ENCODE results near the gene OPALIN. TPM values are rescaled to one million over a fixed set of nuclear protein-coding genes. Genes with fewer than 3 reads are reported as not detected.

The OPALIN gene
- total and polyA plus RNA-seq, 2 donors (not counting 3 experiments of a cell fraction or from before 2014, with no cell fraction given): not detected

DNA sequence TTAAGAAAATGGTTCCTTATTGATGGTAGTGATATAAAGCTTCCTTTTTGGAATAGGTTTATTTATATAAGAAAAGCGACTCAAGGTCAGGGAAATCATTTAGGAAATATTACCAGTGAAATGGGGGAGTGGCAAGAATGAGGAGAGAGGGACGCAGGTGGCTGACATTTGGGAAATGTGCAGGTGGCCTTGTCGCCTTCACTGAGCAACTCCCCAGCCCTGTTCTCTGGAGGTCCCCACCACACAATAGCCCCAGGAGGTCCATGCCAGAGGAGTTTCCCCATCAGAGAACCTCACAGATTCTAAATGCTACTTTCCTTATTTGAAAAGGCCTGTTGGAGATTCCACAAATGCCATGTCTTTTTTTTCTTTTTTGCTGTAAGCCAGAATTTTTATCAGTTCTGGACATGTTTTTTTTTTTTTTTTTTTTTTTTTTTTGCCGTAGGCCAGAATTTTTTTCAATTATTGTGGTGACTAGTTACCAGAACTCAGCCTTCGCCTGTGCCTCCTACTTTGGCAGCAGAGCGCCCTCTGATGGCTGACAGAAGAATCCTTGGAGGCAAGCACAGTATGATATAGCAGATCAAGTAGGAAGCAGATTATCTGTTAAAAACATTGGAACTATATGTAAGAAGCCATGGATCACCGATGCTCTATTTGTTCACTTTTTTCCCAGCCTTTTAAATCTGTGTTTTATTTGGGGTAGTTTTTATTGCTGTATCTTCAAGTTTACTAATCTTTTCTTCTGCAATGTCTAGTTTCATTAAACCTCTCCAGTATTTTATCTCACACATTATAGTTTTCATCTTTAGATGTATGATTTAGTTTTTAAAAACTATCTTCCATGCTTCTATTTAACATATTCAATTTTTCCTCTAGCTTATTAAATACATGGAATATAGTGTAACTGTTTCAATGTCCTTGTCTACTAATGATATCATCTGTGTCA is 18.6 kb downstream of the OPALIN start:
- H3K27ac ChIP-seq (ENCODE audit: insufficient read depth, low read depth, low read length): no peak overlapping the region
- FAIRE-seq: peak; percentile 69
- no peaks in the 10 kb centered on the region for H3K9me3 ChIP-seq (replicated peaks; ENCODE audit: control insufficient read depth, insufficient read depth, low read length)
- H3K36me3 ChIP-seq (ENCODE audit: control insufficient read depth in 2 of 2, extremely low read depth in 1 of 2, insufficient read depth in 2 of 2, low read length in 2 of 2): no peaks in the 10 kb centered on the region
- H3K9me1 ChIP-seq (replicated peaks; ENCODE audit: control insufficient read depth, extremely low read depth, insufficient read depth, low read length): no peaks in the 10 kb centered on the region
- no peak overlapping the region for H2AFZ ChIP-seq (ENCODE audit: low read depth, low read length)
- CTCF ChIA-PET: interaction anchor here (0.6 to 7.0 kb wide), 9 partner anchors 8 to 646 kb away, joined by 3 to 154 read pairs (median 4); partner anchors contain the start of gene TCTN3
- no peaks in the 10 kb centered on the region for H3K79me2 ChIP-seq (ENCODE audit: control insufficient read depth, insufficient read depth, low read length)
- peaks cover 3 to 4% of the 10 kb centered on the region in 2 experiments for H3K27me3 ChIP-seq (ENCODE audit: control insufficient read depth in 2 of 2, insufficient read depth in 2 of 2, low read length in 2 of 2)
- dilution Hi-C loops (cut with MboI; ENCODE audit: extremely low pct_ligation_motif_present, low sequenced_read_pairs) (no loop called here), intact Hi-C loops (cut with micrococcal nuclease) (loop anchor here (1.0 kb wide), 2 partner anchors 111 to 323 kb away; no protein-coding TSS in a partner anchor)
- no TSS peak for BruUV-seq (replicated peaks)
- H3K9ac ChIP-seq (replicated peaks; ENCODE audit: extremely low read depth, insufficient read depth, low read length): no peak overlapping the region
- POLR2A ChIA-PET: no interaction called here
- TF ChIP-seq MYC (IDR thresholded peaks at IDR 0.05; ENCODE audit: low read depth, low read length): no peak
- TF ChIP-seq, protein P1, sequence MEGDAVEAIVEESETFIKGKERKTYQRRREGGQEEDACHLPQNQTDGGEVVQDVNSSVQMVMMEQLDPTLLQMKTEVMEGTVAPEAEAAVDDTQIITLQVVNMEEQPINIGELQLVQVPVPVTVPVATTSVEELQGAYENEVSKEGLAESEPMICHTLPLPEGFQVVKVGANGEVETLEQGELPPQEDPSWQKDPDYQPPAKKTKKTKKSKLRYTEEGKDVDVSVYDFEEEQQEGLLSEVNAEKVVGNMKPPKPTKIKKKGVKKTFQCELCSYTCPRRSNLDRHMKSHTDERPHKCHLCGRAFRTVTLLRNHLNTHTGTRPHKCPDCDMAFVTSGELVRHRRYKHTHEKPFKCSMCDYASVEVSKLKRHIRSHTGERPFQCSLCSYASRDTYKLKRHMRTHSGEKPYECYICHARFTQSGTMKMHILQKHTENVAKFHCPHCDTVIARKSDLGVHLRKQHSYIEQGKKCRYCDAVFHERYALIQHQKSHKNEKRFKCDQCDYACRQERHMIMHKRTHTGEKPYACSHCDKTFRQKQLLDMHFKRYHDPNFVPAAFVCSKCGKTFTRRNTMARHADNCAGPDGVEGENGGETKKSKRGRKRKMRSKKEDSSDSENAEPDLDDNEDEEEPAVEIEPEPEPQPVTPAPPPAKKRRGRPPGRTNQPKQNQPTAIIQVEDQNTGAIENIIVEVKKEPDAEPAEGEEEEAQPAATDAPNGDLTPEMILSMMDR (IDR thresholded peaks at IDR 0.05; ENCODE audit: extremely low read depth in 1 of 2, insufficient read depth in 1 of 2, low read depth in 1 of 2, low read length in 2 of 2): peak; percentile 77 to 79
- DNase-seq (ENCODE audit: low read depth, low spot score): peak; percentile 53
- no peak overlapping the region for H3K4me3 ChIP-seq (replicated peaks in 1 of 3; ENCODE audit: insufficient read depth in 1 of 3, low read depth in 1 of 3, low read length in 3 of 3)
- no peaks in the 10 kb centered on the region for H3K4me1 ChIP-seq (ENCODE audit: control insufficient read depth, extremely low read depth, insufficient read depth, low read length)
- H3K4me2 ChIP-seq (ENCODE audit: insufficient read depth, low read length): no peak overlapping the region
- H4K20me1 ChIP-seq (replicated peaks; ENCODE audit: control insufficient read depth, extremely low read depth, insufficient read depth, low read length): no peaks in the 10 kb centered on the region

DNA sequence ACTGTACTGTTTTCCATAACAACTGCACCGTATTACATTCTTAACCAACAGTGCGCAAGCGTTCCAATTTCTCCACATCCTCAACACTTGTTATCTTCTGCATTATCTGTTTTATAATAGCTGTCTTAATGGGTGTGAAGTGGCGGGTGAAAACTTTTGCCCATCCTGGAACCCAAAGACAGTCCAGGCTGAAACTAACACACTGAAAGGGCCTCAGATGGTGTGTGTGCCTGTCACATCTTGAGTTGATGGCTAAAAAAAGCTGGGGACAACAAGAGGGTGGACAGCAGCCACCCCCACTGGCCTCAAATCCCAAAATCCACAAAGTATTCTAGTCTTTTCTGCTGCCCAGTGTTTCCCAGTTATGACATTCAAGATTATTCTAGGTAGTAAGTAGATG is 19.4 kb downstream of the OPALIN start:
- Histone ChIP-seq H2AFZ (ENCODE audit: low read depth, low read length) (no peak overlapping the region), H3K27me3 (ENCODE audit: control insufficient read depth in 2 of 2, insufficient read depth in 2 of 2, low read length in 2 of 2) (peaks cover 3 to 4% of the 10 kb centered on the region in 2 experiments), H3K79me2 (ENCODE audit: control insufficient read depth, insufficient read depth, low read length) (no peaks in the 10 kb centered on the region), H3K9ac (replicated peaks; ENCODE audit: extremely low read depth, insufficient read depth, low read length) (no peak overlapping the region), H3K4me1 (ENCODE audit: control insufficient read depth, extremely low read depth, insufficient read depth, low read length) (no peaks in the 10 kb centered on the region), H3K9me1 (replicated peaks; ENCODE audit: control insufficient read depth, extremely low read depth, insufficient read depth, low read length) (no peaks in the 10 kb centered on the region), H3K4me3 (replicated peaks in 1 of 3; ENCODE audit: insufficient read depth in 1 of 3, low read depth in 1 of 3, low read length in 3 of 3) (no peak overlapping the region), H3K27ac (ENCODE audit: insufficient read depth, low read depth, low read length) (no peak overlapping the region), H3K9me3 (replicated peaks; ENCODE audit: control insufficient read depth, insufficient read depth, low read length) (no peaks in the 10 kb centered on the region), H3K4me2 (ENCODE audit: insufficient read depth, low read length) (no peak overlapping the region), H4K20me1 (replicated peaks; ENCODE audit: control insufficient read depth, extremely low read depth, insufficient read depth, low read length) (no peaks in the 10 kb centered on the region), H3K36me3 (ENCODE audit: control insufficient read depth in 2 of 2, extremely low read depth in 1 of 2, insufficient read depth in 2 of 2, low read length in 2 of 2) (no peaks in the 10 kb centered on the region)
- DNase-seq (ENCODE audit: low read depth, low spot score) (no peak), FAIRE-seq (no peak)
- ChIA-PET POLR2A (no interaction called here), CTCF (interaction anchor here (0.6 to 7.0 kb wide), 7 partner anchors 8 to 646 kb away, joined by 3 to 154 read pairs (median 10); partner anchors contain the start of gene TCTN3)
- TF ChIP-seq JUN (IDR thresholded peaks at IDR 0.05; ENCODE audit: borderline replicate concordance, insufficient read depth, insufficient read length, low read depth): no peak
- TF ChIP-seq POLR2A (IDR thresholded peaks at IDR 0.05; ENCODE audit: low read depth, low read length): no peak
- TF ChIP-seq, protein P1 (IDR thresholded peaks at IDR 0.05; ENCODE audit: extremely low read depth in 1 of 2, insufficient read depth in 1 of 2, low read depth in 1 of 2, low read length in 2 of 2): no peak
- no peak for TF ChIP-seq EZH2 (IDR thresholded peaks at IDR 0.05; ENCODE audit: borderline replicate concordance, low read depth, low read length, severe bottlenecking)
- TF ChIP-seq, protein P2, sequence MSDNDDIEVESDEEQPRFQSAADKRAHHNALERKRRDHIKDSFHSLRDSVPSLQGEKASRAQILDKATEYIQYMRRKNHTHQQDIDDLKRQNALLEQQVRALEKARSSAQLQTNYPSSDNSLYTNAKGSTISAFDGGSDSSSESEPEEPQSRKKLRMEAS (IDR thresholded peaks at IDR 0.05; ENCODE audit: insufficient read depth, insufficient read length): no peak
- no peak for TF ChIP-seq MYC (IDR thresholded peaks at IDR 0.05; ENCODE audit: low read depth, low read length)
- TF ChIP-seq POLR2AphosphoS5 (IDR thresholded peaks at IDR 0.05; ENCODE audit: insufficient read depth, low read depth, low read length): no peak
- no peak for TF ChIP-seq GATA2 (IDR thresholded peaks at IDR 0.05; ENCODE audit: insufficient read depth, insufficient read length, low read depth, low read length)
- no peak for TF ChIP-seq FOS (IDR thresholded peaks at IDR 0.05; ENCODE audit: borderline replicate concordance, insufficient read depth, low read length)
- intact Hi-C loops (cut with micrococcal nuclease) (no loop called here), dilution Hi-C loops (cut with MboI; ENCODE audit: extremely low pct_ligation_motif_present, low sequenced_read_pairs) (no loop called here)
- BruUV-seq (replicated peaks): no TSS peak

Measured in endothelial cell of umbilical vein (primary cell).